Measurements from ENCODE around the gene LIN37. TPM values are rescaled to one million over a fixed set of nuclear protein-coding genes. Genes with fewer than 3 reads are reported as not detected.
"Not testable (repeated sequence)": the region's sequence is repeated elsewhere in the genome, so short reads cannot be mapped to it uniquely, and the experiment has no call there.

The LIN37 gene
- total RNA-seq, 1 donor from 2014 or later, result 13.1 TPM

- Mint-ChIP-seq H3K36me3 (ENCODE audit: insufficient read depth) (peaks cover 17% of the 10 kb centered on the region), H3K9me3 (ENCODE audit: low read depth) (no peaks in the 10 kb centered on the region)
- TF ChIP-seq, protein P1, sequence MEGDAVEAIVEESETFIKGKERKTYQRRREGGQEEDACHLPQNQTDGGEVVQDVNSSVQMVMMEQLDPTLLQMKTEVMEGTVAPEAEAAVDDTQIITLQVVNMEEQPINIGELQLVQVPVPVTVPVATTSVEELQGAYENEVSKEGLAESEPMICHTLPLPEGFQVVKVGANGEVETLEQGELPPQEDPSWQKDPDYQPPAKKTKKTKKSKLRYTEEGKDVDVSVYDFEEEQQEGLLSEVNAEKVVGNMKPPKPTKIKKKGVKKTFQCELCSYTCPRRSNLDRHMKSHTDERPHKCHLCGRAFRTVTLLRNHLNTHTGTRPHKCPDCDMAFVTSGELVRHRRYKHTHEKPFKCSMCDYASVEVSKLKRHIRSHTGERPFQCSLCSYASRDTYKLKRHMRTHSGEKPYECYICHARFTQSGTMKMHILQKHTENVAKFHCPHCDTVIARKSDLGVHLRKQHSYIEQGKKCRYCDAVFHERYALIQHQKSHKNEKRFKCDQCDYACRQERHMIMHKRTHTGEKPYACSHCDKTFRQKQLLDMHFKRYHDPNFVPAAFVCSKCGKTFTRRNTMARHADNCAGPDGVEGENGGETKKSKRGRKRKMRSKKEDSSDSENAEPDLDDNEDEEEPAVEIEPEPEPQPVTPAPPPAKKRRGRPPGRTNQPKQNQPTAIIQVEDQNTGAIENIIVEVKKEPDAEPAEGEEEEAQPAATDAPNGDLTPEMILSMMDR (IDR thresholded peaks at IDR 0.05; ENCODE audit: unreplicated experiment), result no peak
Measured at GRCh38 chr19:35721374-35721773, 27.0 kb upstream of the LIN37 start.

DNA sequence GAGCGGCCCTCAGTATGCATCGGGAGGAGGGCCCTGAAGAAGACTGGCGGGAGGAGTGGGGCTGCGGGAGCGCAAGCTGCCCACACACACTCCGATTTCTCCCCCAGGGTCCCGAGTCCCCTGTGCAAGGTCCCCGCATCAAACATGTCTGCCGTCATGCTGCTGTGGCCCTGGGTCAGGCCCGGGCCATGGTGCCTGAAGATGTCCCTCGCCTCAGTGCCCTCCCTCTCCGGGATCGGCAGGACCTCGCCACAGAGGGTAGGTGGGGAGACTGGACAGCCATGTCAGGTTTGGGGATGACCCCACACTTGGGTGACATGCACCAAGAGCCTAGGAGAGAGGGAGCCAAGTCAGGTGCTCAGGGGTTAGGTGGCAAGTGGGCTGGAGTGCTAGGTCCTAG, 25.9 kb upstream of the LIN37 start:
- DNase-seq (ENCODE audit: low spot score, unreplicated experiment), result no peak
- Mint-ChIP-seq H3K27ac (no peak overlapping the region), H3K4me1 (ENCODE audit: low read depth) (peaks cover 7% of the 10 kb centered on the region), H3K9me3 (ENCODE audit: low read depth) (no peaks in the 10 kb centered on the region), H3K27me3 (no peaks in the 10 kb centered on the region), H3K36me3 (ENCODE audit: insufficient read depth) (peaks cover 20% of the 10 kb centered on the region), H3K4me3 (ENCODE audit: low read depth) (no peak overlapping the region)
- TF ChIP-seq, protein P1 (IDR thresholded peaks at IDR 0.05; ENCODE audit: unreplicated experiment), result no peak

More at GRCh38 chr19:35721374-35721773, 27.0 kb upstream of the LIN37 start:
- no peak for DNase-seq (ENCODE audit: low spot score, unreplicated experiment)
- Mint-ChIP-seq H3K4me1 (ENCODE audit: low read depth) (peaks cover 9% of the 10 kb centered on the region), H3K4me3 (ENCODE audit: low read depth) (no peak overlapping the region), H3K27ac (no peak overlapping the region), H3K27me3 (no peaks in the 10 kb centered on the region)

DNA sequence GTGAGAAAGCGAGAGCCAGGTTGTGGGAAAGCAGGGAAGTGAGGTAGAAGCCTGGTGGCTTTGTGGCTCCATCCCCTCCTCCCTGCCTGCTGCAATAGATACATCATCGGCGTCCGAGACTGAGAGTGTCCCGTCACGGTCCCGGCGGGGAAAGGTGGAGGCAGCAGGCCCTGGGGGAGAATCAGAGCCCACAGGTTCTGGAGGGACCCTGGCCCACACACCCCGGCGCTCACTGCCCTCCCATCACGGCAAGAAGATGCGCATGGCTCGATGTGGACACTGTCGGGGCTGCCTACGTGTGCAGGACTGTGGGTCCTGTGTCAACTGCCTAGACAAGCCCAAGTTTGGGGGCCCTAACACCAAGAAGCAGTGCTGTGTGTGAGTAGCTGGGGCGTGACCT, 25.5 kb upstream of the LIN37 start:
- H3K27me3 Mint-ChIP-seq, result no peaks in the 10 kb centered on the region
- TF ChIP-seq, protein P1 (IDR thresholded peaks at IDR 0.05; ENCODE audit: unreplicated experiment), result no peak
- DNase-seq (ENCODE audit: low spot score, unreplicated experiment), result no peak
- peaks cover 20% of the 10 kb centered on the region for H3K36me3 Mint-ChIP-seq (ENCODE audit: insufficient read depth)
- no peak overlapping the region for H3K4me3 Mint-ChIP-seq (ENCODE audit: low read depth)
- H3K27ac Mint-ChIP-seq, result no peak overlapping the region
- H3K9me3 Mint-ChIP-seq (ENCODE audit: low read depth), result no peaks in the 10 kb centered on the region
- H3K4me1 Mint-ChIP-seq (ENCODE audit: low read depth), result peaks cover 7% of the 10 kb centered on the region

DNA sequence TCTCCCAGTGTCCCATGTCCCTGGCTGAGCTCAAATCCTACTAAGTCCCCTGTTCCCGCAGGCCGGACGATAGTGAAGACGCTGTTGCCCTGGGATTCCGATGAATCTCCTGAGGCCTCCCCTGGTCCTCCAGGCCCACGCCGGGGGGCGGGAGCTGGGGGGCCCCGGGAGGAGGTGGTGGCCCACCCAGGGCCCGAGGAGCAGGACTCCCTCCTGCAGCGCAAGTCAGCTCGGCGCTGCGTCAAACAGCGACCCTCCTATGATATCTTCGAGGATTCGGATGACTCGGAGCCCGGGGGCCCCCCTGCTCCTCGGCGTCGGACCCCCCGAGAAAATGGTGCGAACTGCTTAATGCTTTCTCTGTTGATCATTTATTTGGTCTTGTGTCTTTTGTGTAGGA, 24.7 kb upstream of the LIN37 start:
- TF ChIP-seq, protein P1 (IDR thresholded peaks at IDR 0.05; ENCODE audit: unreplicated experiment), result no peak
- H3K4me1 Mint-ChIP-seq (ENCODE audit: low read depth), result peaks cover 7% of the 10 kb centered on the region
- H3K27me3 Mint-ChIP-seq, result no peaks in the 10 kb centered on the region
- H3K4me3 Mint-ChIP-seq (ENCODE audit: low read depth), result no peak overlapping the region
- peaks cover 20% of the 10 kb centered on the region for H3K36me3 Mint-ChIP-seq (ENCODE audit: insufficient read depth)
- no peak for DNase-seq (ENCODE audit: low spot score, unreplicated experiment)
- no peaks in the 10 kb centered on the region for H3K9me3 Mint-ChIP-seq (ENCODE audit: low read depth)
- no peak overlapping the region for H3K27ac Mint-ChIP-seq

DNA sequence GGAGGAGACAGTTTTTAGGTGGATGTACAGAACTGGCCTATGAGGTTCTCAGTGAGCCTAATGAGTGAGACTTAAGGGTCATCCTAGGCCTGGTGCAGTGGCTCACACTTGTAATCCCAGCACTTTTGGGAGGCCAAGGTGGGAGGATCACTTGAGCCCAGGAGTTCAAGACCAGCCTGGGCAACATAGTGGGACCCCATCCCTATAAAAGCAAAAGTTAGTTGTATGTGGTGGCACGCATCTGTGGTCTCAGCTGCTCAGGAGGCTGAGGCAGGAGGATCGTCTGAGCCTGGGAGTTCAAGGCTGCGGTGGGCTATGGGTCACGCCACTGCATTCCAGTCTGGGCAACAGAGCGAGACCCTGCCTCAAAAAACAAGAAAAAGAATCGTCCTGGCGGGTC, 24.2 kb upstream of the LIN37 start:
- not testable (repeated sequence) for H3K9me3 Mint-ChIP-seq (ENCODE audit: low read depth); H3K27ac Mint-ChIP-seq; H3K4me3 Mint-ChIP-seq (ENCODE audit: low read depth); H3K4me1 Mint-ChIP-seq (ENCODE audit: low read depth); H3K27me3 Mint-ChIP-seq; DNase-seq (ENCODE audit: low spot score, unreplicated experiment)
- peaks cover 21% of the 10 kb centered on the region for H3K36me3 Mint-ChIP-seq (ENCODE audit: insufficient read depth)

DNA sequence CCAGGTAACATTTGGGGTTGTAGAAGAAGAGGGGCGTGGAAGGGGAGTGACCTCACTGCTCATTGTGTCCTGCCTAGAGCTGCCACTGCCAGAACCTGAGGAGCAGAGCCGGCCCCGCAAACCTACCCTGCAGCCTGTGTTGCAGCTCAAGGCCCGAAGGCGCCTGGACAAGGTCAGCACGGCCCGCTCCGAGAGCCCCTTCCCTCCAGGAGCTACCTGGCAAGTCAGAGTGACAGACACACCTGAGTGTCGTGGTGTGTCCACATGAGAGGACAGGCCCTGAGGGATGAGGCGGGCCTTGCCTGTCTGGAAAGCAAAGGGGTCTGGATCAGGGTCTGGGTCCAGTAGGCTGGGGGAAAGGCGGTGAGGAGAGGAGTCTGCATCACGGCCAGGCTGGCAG, 23.8 kb upstream of the LIN37 start:
- no peaks in the 10 kb centered on the region for H3K9me3 Mint-ChIP-seq (ENCODE audit: low read depth)
- TF ChIP-seq, protein P1 (IDR thresholded peaks at IDR 0.05; ENCODE audit: unreplicated experiment), result no peak

More for the DNA sequence above, 23.8 kb upstream of the LIN37 start:
- Mint-ChIP-seq H3K4me1 (ENCODE audit: low read depth) (peaks cover under 1% of the 10 kb centered on the region), H3K4me3 (ENCODE audit: low read depth) (no peak overlapping the region), H3K27ac (no peak overlapping the region), H3K27me3 (no peaks in the 10 kb centered on the region), H3K36me3 (ENCODE audit: insufficient read depth) (peaks cover 25% of the 10 kb centered on the region)
- no peak for DNase-seq (ENCODE audit: low spot score, unreplicated experiment)
